NB4 (cell line): ENCODE measurements around the gene DEUP1.

ENCODE experiments used
- CTCF ChIP-seq: IDR thresholded peaks from one replicate; pipeline ENCODE4 v1.5.1; 2012; ENCODE audit warnings: low read depth, low read length
- MAX ChIP-seq: IDR thresholded peaks from 2 replicates; pipeline ENCODE4 v1.6.1; 2011; ENCODE audit warnings: low read depth, low read length
- MYC ChIP-seq: IDR thresholded peaks from 2 replicates; pipeline ENCODE4 v1.6.1; 2011; ENCODE audit warnings: low read depth, low read length
- POLR2A ChIP-seq: IDR thresholded peaks from 2 replicates; pipeline ENCODE4 v1.6.1; 2011; ENCODE audit warnings: mild to moderate bottlenecking; ENCODE audit not compliant: insufficient read length; ENCODE audit errors: extremely low read depth

DNA sequence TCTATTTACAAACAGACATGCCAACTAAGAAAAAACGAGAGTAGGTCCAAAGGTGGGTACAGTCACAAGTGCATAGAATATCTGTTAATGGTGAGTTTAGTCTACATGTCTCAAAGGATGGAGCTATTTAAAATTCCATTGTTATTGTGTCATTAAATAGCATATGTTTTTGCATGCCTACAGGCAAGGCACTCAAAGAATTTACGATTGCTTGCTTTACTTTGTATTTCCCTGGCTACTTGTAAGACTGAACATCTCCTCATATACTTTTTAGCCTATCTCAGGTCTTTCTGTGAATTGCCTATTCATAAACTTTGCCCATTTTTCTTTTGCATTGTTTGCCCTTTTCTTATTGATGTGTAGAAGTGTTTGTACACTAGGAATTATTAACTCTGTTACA is 39.7 kb downstream of the DEUP1 start:
- TF ChIP-seq MAX (no peak), POLR2A (no peak), CTCF (no peak), MYC (no peak)
